Esophagus squamous epithelium (tissue), 5 donors: ENCODE results near the gene MARCHF5. TPM values are rescaled to one million over a fixed set of nuclear protein-coding genes. Genes with fewer than 3 reads are reported as not detected.
"Not testable (repeated sequence)": the region's sequence is repeated elsewhere in the genome, so short reads cannot be mapped to it uniquely, and the experiment has no call there.

Experiments used
- DNase-seq: peaks from one replicate; lab custom pipeline; 2025; lab: John Stamatoyannopoulos, UW
- H3K27ac ChIP-seq, 4 donors: fragments of 200-600 bp; sonication (generic); one replicate each; pipeline ENCODE4 v1.5.1; 2016 to 2019; ENCODE audit warnings: mild to moderate bottlenecking in 1 of 4
- H3K27me3 ChIP-seq, 4 donors: fragments of 200-600 bp; sonication (generic); 1 replicate in 3 of 4; 2 replicates in 1 of 4; pipeline versions ENCODE4 v1.5.1 to v1.6.0; 2017 to 2021; ENCODE audit warnings: antibody characterized with exemption in 1 of 4
- H3K36me3 ChIP-seq, 3 donors: fragments of 200-600 bp; sonication (generic); one replicate each; pipeline ENCODE4 v1.5.1; 2016 to 2019
- H3K4me1 ChIP-seq, 3 donors: fragments of 200-600 bp; sonication (generic); one replicate each; pipeline ENCODE4 v1.5.1; 2017 to 2019
- H3K4me3 ChIP-seq, 4 donors: fragments of 200-600 bp; sonication (generic); 1 replicate in 3 of 4; 2 replicates in 1 of 4; pipeline ENCODE4 v1.5.1; 2016 to 2019; ENCODE audit warnings: mild to moderate bottlenecking in 2 of 4, moderate library complexity in 1 of 4
- H3K9me3 ChIP-seq, 3 donors: fragments of 200-600 bp; sonication (generic); one replicate each; pipeline ENCODE4 v1.5.1; 2016 to 2019
- POLR2A ChIP-seq, 4 donors: fragments of 450-650 bp; IDR thresholded peaks; one replicate each; pipeline ENCODE4 v1.6.1; 2017; ENCODE audit warnings: antibody characterized with exemption in 4 of 4, mild to moderate bottlenecking in 4 of 4, moderate library complexity in 3 of 4
- WGBS, 2 donors: methylation state at CpG; one replicate each; pipeline ENCODE4 v1.1.5; 2018; 5-methylcytosine and 5-hydroxymethylcytosine counted together
- intact Hi-C: fragments of 100-400 bp; cut with DNase I; formaldehyde crosslinking; loops from one replicate; pipeline ENCODE4 v1.15.0; 2022
- small RNA-seq, 4 donors: library from RNA; depleted of rRNA; stranded (forward); fragments of <200 nt; gene quantifications; one replicate each; pipeline ENCODE3, GENCODE V24; 2016
- total RNA-seq, 4 donors: library from RNA; depleted of rRNA; stranded (reverse); fragments of >200 nt; gene quantifications; one replicate each; pipeline ENCODE4 v1.1.0, GENCODE V29; 2016
- TF ChIP-seq, protein P1 (sequence below), 6 experiments: fragments of 450-650 bp in 4 of 6; fragments of 200-600 bp in 2 of 6; sonication (generic) in 2 of 6; IDR thresholded peaks; one replicate each; pipeline ENCODE4 v1.5.1; 2016 to 2019; ENCODE audit warnings: antibody characterized with exemption in 6 of 6, mild to moderate bottlenecking in 4 of 6, moderate library complexity in 4 of 6
- donor health status: DM: yes; HTN: yes; CAD: no.

The MARCHF5 gene
- total RNA-seq, 4 donors from 2014 or later = 17.6 to 29.9 (median 27.0) TPM

- WGBS, 2 donors = 25 to 36% methylated on average over 2 of the region's 2 CpGs
- H3K27me3 ChIP-seq = no peaks in the 10 kb centered on the region
- peaks cover 0 to 17% (median 0%) of the 10 kb centered on the region in 3 donors for H3K4me1 ChIP-seq
- no peak for TF ChIP-seq POLR2A (IDR thresholded peaks at IDR 0.05)
- TF ChIP-seq, protein P1, sequence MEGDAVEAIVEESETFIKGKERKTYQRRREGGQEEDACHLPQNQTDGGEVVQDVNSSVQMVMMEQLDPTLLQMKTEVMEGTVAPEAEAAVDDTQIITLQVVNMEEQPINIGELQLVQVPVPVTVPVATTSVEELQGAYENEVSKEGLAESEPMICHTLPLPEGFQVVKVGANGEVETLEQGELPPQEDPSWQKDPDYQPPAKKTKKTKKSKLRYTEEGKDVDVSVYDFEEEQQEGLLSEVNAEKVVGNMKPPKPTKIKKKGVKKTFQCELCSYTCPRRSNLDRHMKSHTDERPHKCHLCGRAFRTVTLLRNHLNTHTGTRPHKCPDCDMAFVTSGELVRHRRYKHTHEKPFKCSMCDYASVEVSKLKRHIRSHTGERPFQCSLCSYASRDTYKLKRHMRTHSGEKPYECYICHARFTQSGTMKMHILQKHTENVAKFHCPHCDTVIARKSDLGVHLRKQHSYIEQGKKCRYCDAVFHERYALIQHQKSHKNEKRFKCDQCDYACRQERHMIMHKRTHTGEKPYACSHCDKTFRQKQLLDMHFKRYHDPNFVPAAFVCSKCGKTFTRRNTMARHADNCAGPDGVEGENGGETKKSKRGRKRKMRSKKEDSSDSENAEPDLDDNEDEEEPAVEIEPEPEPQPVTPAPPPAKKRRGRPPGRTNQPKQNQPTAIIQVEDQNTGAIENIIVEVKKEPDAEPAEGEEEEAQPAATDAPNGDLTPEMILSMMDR (IDR thresholded peaks at IDR 0.05) = no peak
- peak overlapping the region in 2 of 4 donors; percentile 10 to 38 for H3K27ac ChIP-seq
- no peaks in the 10 kb centered on the region for H3K36me3 ChIP-seq
- intact Hi-C loops = no loop called here
- H3K4me3 ChIP-seq = no peak overlapping the region
- DNase-seq = no peak
- no peaks in the 10 kb centered on the region for H3K9me3 ChIP-seq
These were observed 93.8 kb downstream of the MARCHF5 start for GRCh38 chr10:92384741-92385140.

- TF ChIP-seq, protein P1 (IDR thresholded peaks at IDR 0.05) = no peak
- TF ChIP-seq POLR2A (IDR thresholded peaks at IDR 0.05) = no peak
- Histone ChIP-seq H3K36me3 (no peaks in the 10 kb centered on the region), H3K27ac (no peak overlapping the region), H3K27me3 (no peaks in the 10 kb centered on the region), H3K9me3 (no peaks in the 10 kb centered on the region), H3K4me1 (peaks cover 0 to 17% (median 0%) of the 10 kb centered on the region in 3 donors), H3K4me3 (no peak overlapping the region)
- WGBS, 2 donors = 65 to 82% methylated on average over 2 of the region's 2 CpGs
- intact Hi-C loops = no loop called here
- no peak for DNase-seq
These were observed 94.9 kb downstream of the MARCHF5 start for GRCh38 chr10:92385831-92386230.

DNA sequence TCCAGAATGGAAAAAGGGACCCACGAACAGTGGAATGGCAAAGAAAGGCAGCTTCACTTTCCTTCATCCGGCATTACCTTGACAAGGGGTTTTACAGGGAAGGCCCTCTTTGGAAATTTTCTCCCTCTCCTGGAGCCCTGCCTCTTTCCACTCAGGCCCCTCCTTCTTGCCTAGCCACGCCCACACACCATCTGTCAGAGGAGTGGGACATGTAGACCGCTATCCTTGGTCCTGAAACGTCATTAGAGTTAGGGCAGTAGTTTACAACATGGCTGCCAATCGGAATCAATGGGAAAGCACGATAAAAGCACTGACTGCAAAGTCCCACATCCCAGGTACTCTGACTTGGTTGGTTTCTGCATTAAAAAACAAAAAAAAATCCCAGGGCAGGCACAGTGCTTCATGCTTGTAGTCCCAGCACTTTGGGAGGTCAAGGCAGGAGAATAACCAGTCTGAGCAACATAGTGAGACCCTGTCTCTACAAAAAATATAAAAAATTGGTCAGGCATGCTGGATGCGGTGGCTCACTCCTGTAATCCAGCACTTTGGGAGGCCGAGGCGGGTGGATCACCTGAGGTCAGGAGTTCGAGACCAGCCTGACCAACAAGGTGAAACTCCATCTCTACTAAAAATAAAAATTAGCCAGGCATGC lies 96.4 kb downstream of the MARCHF5 start:
- no peak for TF ChIP-seq POLR2A (IDR thresholded peaks at IDR 0.05)
- TF ChIP-seq, protein P1 (IDR thresholded peaks at IDR 0.05) = no peak
- Histone ChIP-seq H3K9me3 (no peaks in the 10 kb centered on the region), H3K36me3 (no peaks in the 10 kb centered on the region), H3K27me3 (no peaks in the 10 kb centered on the region), H3K4me1 (peaks cover 0 to 17% (median 0%) of the 10 kb centered on the region in 3 donors), H3K27ac (no peak overlapping the region), H3K4me3 (no peak overlapping the region)
- no peak for DNase-seq
- WGBS, 2 donors = 46 to 54% methylated on average over 9 to 11 of the region's 11 CpGs
- intact Hi-C loops = no loop called here

GRCh38 chr10:92393173-92393572 lies 102.2 kb downstream of the MARCHF5 start:
- H3K9me3 ChIP-seq, H3K36me3 ChIP-seq, H3K27ac ChIP-seq, H3K27me3 ChIP-seq, H3K4me3 ChIP-seq, intact Hi-C loops, DNase-seq: not testable (repeated sequence)
- H3K4me1 ChIP-seq = peaks cover 0 to 12% (median 0%) of the 10 kb centered on the region in 3 donors
- 0 to 100% methylated on average over 1 of the region's 1 CpG for WGBS, 2 donors

GRCh38 chr10:92395271-92395670 lies 104.3 kb downstream of the MARCHF5 start:
- Histone ChIP-seq H3K36me3 (no peaks in the 10 kb centered on the region), H3K27ac (no peak overlapping the region), H3K27me3 (no peaks in the 10 kb centered on the region), H3K4me1 (peaks cover 0 to 12% (median 0%) of the 10 kb centered on the region in 3 donors), H3K4me3 (no peak overlapping the region), H3K9me3 (no peaks in the 10 kb centered on the region)
- intact Hi-C loops = no loop called here
- 29 to 46% methylated on average over 3 to 4 of the region's 4 CpGs for WGBS, 2 donors
- TF ChIP-seq POLR2A (IDR thresholded peaks at IDR 0.05) = no peak
- TF ChIP-seq, protein P1 (IDR thresholded peaks at IDR 0.05) = no peak
- no peak for DNase-seq

DNA sequence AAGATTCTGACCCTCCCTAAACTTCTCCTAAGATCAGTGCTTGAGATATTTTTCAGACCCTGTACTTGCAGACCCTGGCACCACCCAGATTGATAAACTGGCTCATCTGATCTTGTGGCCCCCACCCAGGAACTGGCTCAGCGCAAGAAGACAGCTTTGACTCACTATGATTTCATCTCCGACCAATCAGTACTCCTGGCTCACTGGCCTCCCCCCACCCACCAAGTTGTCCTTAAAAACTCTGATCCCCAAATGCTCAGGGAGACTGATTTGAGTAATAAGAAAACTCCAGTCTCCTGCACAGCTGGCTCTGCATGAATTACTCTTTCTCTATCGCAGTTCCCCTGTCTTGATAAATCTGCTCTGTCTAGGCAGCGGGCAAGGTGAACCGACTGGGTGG lies 111.3 kb downstream of the MARCHF5 start:
- H3K4me3 ChIP-seq, DNase-seq, H3K4me1 ChIP-seq, intact Hi-C loops, H3K27ac ChIP-seq, H3K9me3 ChIP-seq, H3K27me3 ChIP-seq, H3K36me3 ChIP-seq: not testable (repeated sequence)
- WGBS, 2 donors = 69 to 74% methylated on average over 5 of the region's 5 CpGs

Small RNAs within 50 kb of the gene (small RNA-seq; reads per million reads assigned to genes)
- gene RF00019 = 0 reads per million in 4 donors
- gene RNY3P12 = 0 reads per million in 4 donors

Other genes with a start within 250 kb of the MARCHF5 start
- 1 to 10 TPM; 5.5 to 8.8 (median 7.3) TPM for gene CPEB3, start 89 bp upstream of the MARCHF5 start, total RNA-seq